HL-60 (cell line): Measurements from ENCODE around the gene MIEN1.

Experiments used
- CTCF ChIP-seq: IDR thresholded peaks from one replicate; pipeline ENCODE4 v1.5.1; 2011; ENCODE audit warnings: low read length, control low read depth, inconsistent platforms; ENCODE audit not compliant: insufficient read depth
- POLR2AphosphoS5 ChIP-seq: IDR thresholded peaks from 2 replicates; pipeline ENCODE4 v1.6.1; 2012; ENCODE audit warnings: low read depth

- no peak for TF ChIP-seq POLR2AphosphoS5
- no peak for TF ChIP-seq CTCF
These were observed 7.0 kb upstream of the MIEN1 start for GRCh38 chr17:39737206-39737759.
